Hepatocyte (in vitro differentiated cells): ENCODE results near the gene CDCP1.
"Not testable (repeated sequence)": the region's sequence is repeated elsewhere in the genome, so short reads cannot be mapped to it uniquely, and the experiment has no call there.

Experiments
- EZH2 ChIP-seq: fragments of 200-600 bp; sonication (generic); IDR thresholded peaks from 2 replicates; pipeline ENCODE4 v1.6.1; 2016; ENCODE audit warnings: antibody characterized with exemption, mild to moderate bottlenecking, borderline replicate concordance
- TF ChIP-seq, protein P1 (sequence below): fragments of 200-600 bp; sonication (generic); IDR thresholded peaks from 2 replicates; pipeline ENCODE4 v1.5.1; 2016; ENCODE audit warnings: antibody characterized with exemption, mild to moderate bottlenecking; ENCODE audit not compliant: poor library complexity

DNA sequence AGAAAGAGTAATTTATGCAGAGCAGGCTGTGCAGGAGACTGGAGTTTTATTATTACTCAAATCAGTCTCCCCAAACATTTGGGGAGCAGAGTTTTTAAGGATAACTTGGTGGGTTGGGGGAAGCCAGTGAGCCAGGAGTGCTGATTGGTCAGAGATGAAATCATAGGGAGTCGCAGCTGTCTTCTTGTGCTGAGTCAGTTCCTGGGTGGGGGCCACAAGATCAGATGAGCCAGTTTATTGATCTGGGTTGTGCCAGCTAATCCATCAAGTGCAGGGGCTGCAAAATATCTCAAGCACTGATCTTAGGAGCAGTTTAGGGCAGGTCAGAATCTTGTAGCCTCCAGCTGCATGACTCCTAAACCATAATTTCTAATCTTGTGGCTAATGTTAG, 92.4 kb downstream of the CDCP1 start:
- TF ChIP-seq, protein P1, sequence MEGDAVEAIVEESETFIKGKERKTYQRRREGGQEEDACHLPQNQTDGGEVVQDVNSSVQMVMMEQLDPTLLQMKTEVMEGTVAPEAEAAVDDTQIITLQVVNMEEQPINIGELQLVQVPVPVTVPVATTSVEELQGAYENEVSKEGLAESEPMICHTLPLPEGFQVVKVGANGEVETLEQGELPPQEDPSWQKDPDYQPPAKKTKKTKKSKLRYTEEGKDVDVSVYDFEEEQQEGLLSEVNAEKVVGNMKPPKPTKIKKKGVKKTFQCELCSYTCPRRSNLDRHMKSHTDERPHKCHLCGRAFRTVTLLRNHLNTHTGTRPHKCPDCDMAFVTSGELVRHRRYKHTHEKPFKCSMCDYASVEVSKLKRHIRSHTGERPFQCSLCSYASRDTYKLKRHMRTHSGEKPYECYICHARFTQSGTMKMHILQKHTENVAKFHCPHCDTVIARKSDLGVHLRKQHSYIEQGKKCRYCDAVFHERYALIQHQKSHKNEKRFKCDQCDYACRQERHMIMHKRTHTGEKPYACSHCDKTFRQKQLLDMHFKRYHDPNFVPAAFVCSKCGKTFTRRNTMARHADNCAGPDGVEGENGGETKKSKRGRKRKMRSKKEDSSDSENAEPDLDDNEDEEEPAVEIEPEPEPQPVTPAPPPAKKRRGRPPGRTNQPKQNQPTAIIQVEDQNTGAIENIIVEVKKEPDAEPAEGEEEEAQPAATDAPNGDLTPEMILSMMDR, result not testable (repeated sequence)
- TF ChIP-seq EZH2, result not testable (repeated sequence)
